Duodenal mucosa (tissue), 2 donors: ENCODE data around the gene UFL1.

Experiments used
- H3K27ac ChIP-seq: one replicate; pipeline ENCODE4 v1.7.0; 2013; ENCODE audit warnings: low read depth, low read length
- H3K27me3 ChIP-seq, 2 donors: one replicate each; pipeline ENCODE4 v1.7.0; 2013; ENCODE audit warnings: low read length in 2 of 2, control low read depth in 1 of 2; ENCODE audit not compliant: insufficient read depth in 2 of 2, control insufficient read depth in 1 of 2
- H3K36me3 ChIP-seq, 2 donors: one replicate each; pipeline ENCODE4 v1.7.0; 2013; ENCODE audit warnings: low read length in 2 of 2, control low read depth in 1 of 2; ENCODE audit not compliant: insufficient read depth in 2 of 2, control insufficient read depth in 1 of 2
- H3K4me1 ChIP-seq, 2 donors: one replicate each; pipeline ENCODE4 v1.7.0; 2013; ENCODE audit warnings: low read length in 2 of 2, control low read depth in 1 of 2; ENCODE audit not compliant: insufficient read depth in 2 of 2, control insufficient read depth in 1 of 2
- H3K4me3 ChIP-seq, 2 donors: one replicate each; pipeline ENCODE4 v1.7.0; 2013; ENCODE audit warnings: low read length in 2 of 2, low read depth in 1 of 2
- H3K9ac ChIP-seq, 2 donors: one replicate each; pipeline ENCODE4 v1.7.0; 2013; ENCODE audit warnings: low read length in 2 of 2, low read depth in 1 of 2
- H3K9me3 ChIP-seq, 2 donors: one replicate each; pipeline ENCODE4 v1.7.0; 2013; ENCODE audit warnings: low read length in 2 of 2, control low read depth in 1 of 2; ENCODE audit not compliant: control insufficient read depth in 1 of 2

Gene UFL1

DNA sequence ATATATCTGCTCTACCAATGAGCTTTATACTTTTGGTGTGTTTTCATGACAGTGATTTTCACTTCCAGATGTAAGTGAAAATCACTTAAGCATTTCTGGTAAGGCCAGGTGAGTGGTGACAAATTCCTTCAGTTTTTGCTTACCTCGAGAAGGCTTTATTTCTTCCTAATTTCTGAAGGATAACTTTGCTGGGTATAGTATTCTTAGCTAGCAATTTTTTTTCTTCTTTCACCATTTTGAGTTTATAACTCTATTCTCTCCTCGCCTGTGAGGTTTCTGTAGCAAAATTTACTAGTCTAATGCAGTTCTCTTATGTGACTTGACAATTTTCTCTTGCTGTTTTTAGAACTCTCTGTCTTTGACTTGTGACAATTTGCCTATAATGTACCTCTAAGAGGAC lies 48.4 kb downstream of the UFL1 start:
- H3K9me3 ChIP-seq: peaks cover 2 to 9% of the 10 kb centered on the region in 2 donors

GRCh38 chr6:96571551-96571950 lies 49.9 kb downstream of the UFL1 start:
- Histone ChIP-seq H3K36me3 (no peaks in the 10 kb centered on the region), H3K4me3 (no peak overlapping the region), H3K27ac (no peak overlapping the region), H3K27me3 (no peaks in the 10 kb centered on the region), H3K9ac (no peak overlapping the region), H3K9me3 (peaks cover 2 to 9% of the 10 kb centered on the region in 2 donors), H3K4me1 (no peaks in the 10 kb centered on the region)

More for the DNA sequence above, 48.4 kb downstream of the UFL1 start:
- Histone ChIP-seq H3K27ac (no peak overlapping the region), H3K27me3 (no peaks in the 10 kb centered on the region), H3K36me3 (no peaks in the 10 kb centered on the region), H3K9ac (no peak overlapping the region), H3K4me1 (no peaks in the 10 kb centered on the region), H3K4me3 (no peak overlapping the region)

DNA sequence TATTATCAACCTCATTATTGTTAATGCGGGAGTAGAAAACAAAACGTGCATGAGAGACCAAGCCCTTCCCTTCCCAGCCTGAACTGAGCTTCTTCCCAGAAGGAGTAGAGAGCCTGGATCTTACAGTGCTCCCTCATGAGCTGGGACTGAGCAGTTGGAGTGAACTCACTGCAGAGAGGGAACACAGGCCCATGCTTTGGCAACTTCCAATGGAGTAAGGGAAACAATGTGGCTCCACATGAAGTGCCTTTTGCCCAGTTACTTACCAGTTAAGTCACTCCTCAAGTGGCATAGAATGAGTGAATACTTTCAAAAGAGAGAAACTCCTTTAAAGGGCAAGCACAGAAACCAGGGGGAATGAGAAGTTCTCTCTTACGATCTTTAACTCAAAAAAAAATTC lies 53.8 kb downstream of the UFL1 start:
- no peak overlapping the region for H3K27ac ChIP-seq
- no peak overlapping the region for H3K4me3 ChIP-seq
- no peaks in the 10 kb centered on the region for H3K27me3 ChIP-seq
- H3K4me1 ChIP-seq: no peaks in the 10 kb centered on the region
- peaks cover 2 to 6% of the 10 kb centered on the region in 2 donors for H3K9me3 ChIP-seq
- no peak overlapping the region for H3K9ac ChIP-seq
- H3K36me3 ChIP-seq: no peaks in the 10 kb centered on the region

DNA sequence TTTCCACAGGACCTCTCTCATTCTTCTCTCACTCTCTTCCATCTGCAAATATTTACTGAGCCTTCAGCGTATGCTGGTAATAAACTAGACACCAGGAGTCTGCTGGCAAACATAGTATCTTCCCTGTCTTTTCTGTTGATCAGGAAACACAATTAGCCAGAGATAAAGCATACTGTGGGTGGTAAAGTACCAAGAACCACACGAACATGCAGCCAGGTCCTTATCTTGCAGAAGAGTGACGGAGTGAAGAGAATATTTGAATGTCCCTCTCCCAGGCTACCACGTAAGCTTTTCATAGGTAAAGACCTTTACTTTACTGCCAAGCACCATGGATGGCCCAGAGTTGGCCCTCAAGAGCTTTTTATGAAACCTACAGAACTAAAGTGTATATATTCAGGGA lies 54.6 kb downstream of the UFL1 start:
- no peak overlapping the region for H3K27ac ChIP-seq

GRCh38 chr6:96582021-96582420 lies 60.4 kb downstream of the UFL1 start:
- H3K27ac ChIP-seq: no peak overlapping the region
- no peak overlapping the region for H3K9ac ChIP-seq
- no peaks in the 10 kb centered on the region for H3K4me1 ChIP-seq

More for the DNA sequence above, 54.6 kb downstream of the UFL1 start:
- no peaks in the 10 kb centered on the region for H3K36me3 ChIP-seq
- H3K9ac ChIP-seq: no peak overlapping the region
- H3K27me3 ChIP-seq: no peaks in the 10 kb centered on the region
- peaks cover 0 to 2% of the 10 kb centered on the region in 2 donors for H3K9me3 ChIP-seq
- no peaks in the 10 kb centered on the region for H3K4me1 ChIP-seq
- H3K4me3 ChIP-seq: no peak overlapping the region

GRCh38 chr6:96582436-96582835 lies 60.8 kb downstream of the UFL1 start:
- no peak overlapping the region for H3K27ac ChIP-seq
- H3K4me3 ChIP-seq: no peak overlapping the region

More at GRCh38 chr6:96582021-96582420, 60.4 kb downstream of the UFL1 start:
- H3K9me3 ChIP-seq: no peaks in the 10 kb centered on the region
- H3K4me3 ChIP-seq: no peak overlapping the region
- no peaks in the 10 kb centered on the region for H3K36me3 ChIP-seq
- no peaks in the 10 kb centered on the region for H3K27me3 ChIP-seq

GRCh38 chr6:96604420-96604819 lies 82.8 kb downstream of the UFL1 start:
- Histone ChIP-seq H3K9ac (no peak overlapping the region), H3K27ac (no peak overlapping the region), H3K36me3 (no peaks in the 10 kb centered on the region), H3K4me1 (no peaks in the 10 kb centered on the region), H3K27me3 (no peaks in the 10 kb centered on the region), H3K9me3 (no peaks in the 10 kb centered on the region), H3K4me3 (no peak overlapping the region)

More at GRCh38 chr6:96582436-96582835, 60.8 kb downstream of the UFL1 start:
- Histone ChIP-seq H3K4me1 (no peaks in the 10 kb centered on the region), H3K36me3 (no peaks in the 10 kb centered on the region), H3K27me3 (no peaks in the 10 kb centered on the region), H3K9ac (no peak overlapping the region), H3K9me3 (no peaks in the 10 kb centered on the region)
